Keratinocyte (primary cell): Measurements from ENCODE around the gene CFAP298.

Experiments
- EZH2 ChIP-seq: IDR thresholded peaks from one replicate; pipeline ENCODE4 v1.6.1; 2012; ENCODE audit warnings: inconsistent platforms, mild to moderate bottlenecking, low read length, moderate library complexity
- TF ChIP-seq, protein P1 (sequence below), 3 experiments: IDR thresholded peaks in 1 of 3; conservative IDR thresholded peaks in 1 of 3; optimal IDR thresholded peaks in 1 of 3; 2 replicates in 2 of 3; 3 replicates in 1 of 3; pipeline versions ENCODE3 to v1.5.1; 2011; ENCODE audit warnings: low read length in 3 of 3, mild to moderate bottlenecking in 3 of 3, moderate library complexity in 2 of 3, control low read depth in 1 of 3, inconsistent platforms in 1 of 3; ENCODE audit not compliant: insufficient read depth in 2 of 3; ENCODE audit errors: extremely low read depth in 1 of 3

DNA sequence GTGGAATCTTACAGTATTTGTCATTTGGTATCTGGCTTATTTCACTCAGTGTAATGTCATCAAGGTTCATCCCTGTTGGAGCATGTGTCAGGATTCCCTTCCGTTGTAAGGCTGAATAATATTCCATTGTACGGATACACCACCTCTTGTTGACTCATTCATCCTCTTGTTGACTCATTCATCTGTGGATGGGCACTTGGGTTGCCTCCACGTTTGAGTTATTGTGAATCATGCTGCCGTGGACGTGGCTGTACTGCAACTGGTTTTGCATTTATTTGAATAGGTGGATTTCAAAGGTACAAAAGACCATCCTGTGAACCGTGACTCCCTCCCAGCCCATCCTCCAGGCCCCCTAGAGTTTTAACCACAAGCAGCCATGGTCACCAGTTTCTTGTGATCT lies 15.0 kb downstream of the CFAP298 start:
- TF ChIP-seq, protein P1, sequence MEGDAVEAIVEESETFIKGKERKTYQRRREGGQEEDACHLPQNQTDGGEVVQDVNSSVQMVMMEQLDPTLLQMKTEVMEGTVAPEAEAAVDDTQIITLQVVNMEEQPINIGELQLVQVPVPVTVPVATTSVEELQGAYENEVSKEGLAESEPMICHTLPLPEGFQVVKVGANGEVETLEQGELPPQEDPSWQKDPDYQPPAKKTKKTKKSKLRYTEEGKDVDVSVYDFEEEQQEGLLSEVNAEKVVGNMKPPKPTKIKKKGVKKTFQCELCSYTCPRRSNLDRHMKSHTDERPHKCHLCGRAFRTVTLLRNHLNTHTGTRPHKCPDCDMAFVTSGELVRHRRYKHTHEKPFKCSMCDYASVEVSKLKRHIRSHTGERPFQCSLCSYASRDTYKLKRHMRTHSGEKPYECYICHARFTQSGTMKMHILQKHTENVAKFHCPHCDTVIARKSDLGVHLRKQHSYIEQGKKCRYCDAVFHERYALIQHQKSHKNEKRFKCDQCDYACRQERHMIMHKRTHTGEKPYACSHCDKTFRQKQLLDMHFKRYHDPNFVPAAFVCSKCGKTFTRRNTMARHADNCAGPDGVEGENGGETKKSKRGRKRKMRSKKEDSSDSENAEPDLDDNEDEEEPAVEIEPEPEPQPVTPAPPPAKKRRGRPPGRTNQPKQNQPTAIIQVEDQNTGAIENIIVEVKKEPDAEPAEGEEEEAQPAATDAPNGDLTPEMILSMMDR (optimal IDR thresholded peaks at IDR 0.05 in 1 of 3, IDR thresholded peaks at IDR 0.05 in 1 of 3, conservative IDR thresholded peaks at IDR 0.05 in 1 of 3; ENCODE audit: extremely low read depth in 1 of 3, insufficient read depth in 2 of 3, low read length in 3 of 3): no peak
- no peak for TF ChIP-seq EZH2
